ENCODE results near the gene CEMIP2.

Gene CEMIP2

DNA sequence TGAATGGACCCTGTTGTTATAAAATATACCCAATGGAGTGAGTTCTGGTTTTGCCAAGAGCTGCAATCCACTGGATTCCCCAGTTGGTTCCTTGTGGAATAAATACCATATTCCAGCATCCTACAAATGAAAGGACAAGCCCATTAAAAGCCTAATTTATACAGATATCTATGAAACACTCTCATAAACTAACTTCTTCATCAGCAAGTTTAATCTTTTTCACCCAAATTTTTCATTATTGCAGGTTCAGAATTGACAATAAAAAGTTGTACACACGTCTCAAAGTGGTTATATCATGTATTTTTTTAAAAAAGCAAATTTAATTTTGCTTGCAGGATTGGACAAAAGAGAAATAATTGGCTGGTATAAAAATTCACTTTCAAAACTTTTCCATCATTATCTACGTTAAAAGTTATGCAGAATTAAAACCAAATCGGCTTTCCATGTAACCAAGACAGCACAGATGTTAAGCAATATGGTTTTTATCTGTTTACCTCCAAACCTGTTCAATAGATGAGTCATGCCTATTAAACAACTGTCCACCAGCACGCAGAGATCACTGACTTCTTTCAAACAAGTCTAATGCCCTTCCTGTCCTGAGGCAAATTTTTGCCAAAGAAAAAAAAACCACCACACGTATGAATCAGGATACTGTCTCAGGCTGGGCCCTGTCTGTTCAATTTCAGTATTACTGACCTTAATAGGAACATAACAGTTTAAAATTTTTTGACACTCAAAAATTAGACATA, 42.5 kb downstream of the CEMIP2 start:
- no peak overlapping the region for H3K27ac ChIP-seq (replicated peaks)
- TF ChIP-seq CTCF (IDR thresholded peaks at IDR 0.05; ENCODE audit: insufficient read depth, low read length) (no peak), GABPA (IDR thresholded peaks at IDR 0.05; ENCODE audit: low read depth) (no peak), SPI1 (IDR thresholded peaks at IDR 0.05; ENCODE audit: borderline replicate concordance, low read depth) (no peak), POLR2AphosphoS5 (IDR thresholded peaks at IDR 0.05; ENCODE audit: low read depth) (no peak)
- TF ChIP-seq, protein P1, sequence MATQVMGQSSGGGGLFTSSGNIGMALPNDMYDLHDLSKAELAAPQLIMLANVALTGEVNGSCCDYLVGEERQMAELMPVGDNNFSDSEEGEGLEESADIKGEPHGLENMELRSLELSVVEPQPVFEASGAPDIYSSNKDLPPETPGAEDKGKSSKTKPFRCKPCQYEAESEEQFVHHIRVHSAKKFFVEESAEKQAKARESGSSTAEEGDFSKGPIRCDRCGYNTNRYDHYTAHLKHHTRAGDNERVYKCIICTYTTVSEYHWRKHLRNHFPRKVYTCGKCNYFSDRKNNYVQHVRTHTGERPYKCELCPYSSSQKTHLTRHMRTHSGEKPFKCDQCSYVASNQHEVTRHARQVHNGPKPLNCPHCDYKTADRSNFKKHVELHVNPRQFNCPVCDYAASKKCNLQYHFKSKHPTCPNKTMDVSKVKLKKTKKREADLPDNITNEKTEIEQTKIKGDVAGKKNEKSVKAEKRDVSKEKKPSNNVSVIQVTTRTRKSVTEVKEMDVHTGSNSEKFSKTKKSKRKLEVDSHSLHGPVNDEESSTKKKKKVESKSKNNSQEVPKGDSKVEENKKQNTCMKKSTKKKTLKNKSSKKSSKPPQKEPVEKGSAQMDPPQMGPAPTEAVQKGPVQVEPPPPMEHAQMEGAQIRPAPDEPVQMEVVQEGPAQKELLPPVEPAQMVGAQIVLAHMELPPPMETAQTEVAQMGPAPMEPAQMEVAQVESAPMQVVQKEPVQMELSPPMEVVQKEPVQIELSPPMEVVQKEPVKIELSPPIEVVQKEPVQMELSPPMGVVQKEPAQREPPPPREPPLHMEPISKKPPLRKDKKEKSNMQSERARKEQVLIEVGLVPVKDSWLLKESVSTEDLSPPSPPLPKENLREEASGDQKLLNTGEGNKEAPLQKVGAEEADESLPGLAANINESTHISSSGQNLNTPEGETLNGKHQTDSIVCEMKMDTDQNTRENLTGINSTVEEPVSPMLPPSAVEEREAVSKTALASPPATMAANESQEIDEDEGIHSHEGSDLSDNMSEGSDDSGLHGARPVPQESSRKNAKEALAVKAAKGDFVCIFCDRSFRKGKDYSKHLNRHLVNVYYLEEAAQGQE (IDR thresholded peaks at IDR 0.05; ENCODE audit: insufficient replicate concordance, low read depth): no peak
- no peak for DNase-seq (ENCODE audit: low read depth in 1 of 2, low spot score in 1 of 2)
- H3K27me3 ChIP-seq (ENCODE audit: insufficient read depth, poor library complexity, severe bottlenecking): no peaks in the 10 kb centered on the region
- H3K4me3 ChIP-seq (replicated peaks; ENCODE audit: insufficient read depth, low read length): no peak overlapping the region

DNA sequence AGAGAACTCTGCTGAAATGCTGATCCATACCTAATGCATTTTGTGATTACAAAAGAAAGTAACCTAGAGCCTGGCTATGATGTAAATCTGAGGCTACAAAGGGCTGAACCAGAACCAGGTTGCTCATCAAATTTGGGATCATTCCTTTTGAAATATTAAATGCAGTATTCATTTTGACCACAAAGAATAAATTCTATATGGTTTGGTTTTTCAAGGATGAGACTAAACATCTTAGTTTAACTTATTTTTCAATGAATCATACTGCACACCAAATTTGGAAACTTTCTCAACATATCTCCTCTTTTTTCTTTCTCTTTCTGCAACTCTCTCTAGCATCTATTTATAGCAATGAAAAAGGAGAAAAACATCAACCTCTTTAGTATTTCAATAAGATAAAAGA, 46.5 kb downstream of the CEMIP2 start:
- no peaks in the 10 kb centered on the region for H3K27me3 ChIP-seq (ENCODE audit: insufficient read depth, poor library complexity, severe bottlenecking)
- no peak for DNase-seq (ENCODE audit: low read depth in 1 of 2, low spot score in 1 of 2)
- no peak overlapping the region for H3K27ac ChIP-seq (replicated peaks)
- TF ChIP-seq POLR2AphosphoS5 (IDR thresholded peaks at IDR 0.05; ENCODE audit: low read depth) (no peak), GABPA (IDR thresholded peaks at IDR 0.05; ENCODE audit: low read depth) (no peak), SPI1 (IDR thresholded peaks at IDR 0.05; ENCODE audit: borderline replicate concordance, low read depth) (no peak), CTCF (IDR thresholded peaks at IDR 0.05; ENCODE audit: insufficient read depth, low read length) (no peak)
- TF ChIP-seq, protein P1 (IDR thresholded peaks at IDR 0.05; ENCODE audit: insufficient replicate concordance, low read depth): no peak
- no peak overlapping the region for H3K4me3 ChIP-seq (replicated peaks; ENCODE audit: insufficient read depth, low read length)

- TF ChIP-seq GABPA (IDR thresholded peaks at IDR 0.05; ENCODE audit: low read depth) (no peak), CTCF (IDR thresholded peaks at IDR 0.05; ENCODE audit: insufficient read depth, low read length) (no peak), POLR2AphosphoS5 (IDR thresholded peaks at IDR 0.05; ENCODE audit: low read depth) (no peak), SPI1 (IDR thresholded peaks at IDR 0.05; ENCODE audit: borderline replicate concordance, low read depth) (no peak)
- TF ChIP-seq, protein P1 (IDR thresholded peaks at IDR 0.05; ENCODE audit: insufficient replicate concordance, low read depth): no peak
- no peak overlapping the region for H3K27ac ChIP-seq (replicated peaks)
- DNase-seq (ENCODE audit: low read depth in 1 of 2, low spot score in 1 of 2): no peak
- no peaks in the 10 kb centered on the region for H3K27me3 ChIP-seq (ENCODE audit: insufficient read depth, poor library complexity, severe bottlenecking)
- H3K4me3 ChIP-seq (replicated peaks; ENCODE audit: insufficient read depth, low read length): no peak overlapping the region
Measured at GRCh38 chr9:71719562-71719961, 48.8 kb downstream of the CEMIP2 start.

All from HL-60 (cell line).